Calu3 (cell line): ENCODE results near the gene RAB20. TPM values are rescaled to one million over a fixed set of nuclear protein-coding genes. Genes with fewer than 3 reads are reported as not detected.
A peak's percentile ranks its signal among the peaks of the same experiment; 100 is the strongest.

Source experiments
- BruUV-seq: library from RNA; stranded (reverse); fragments of 400-500 nt; replicated peaks from 2 replicates; lab custom pipeline; 2021; lab: Mats Ljungman, UMichigan
- CTCF ChIA-PET: fragments of 300-600 bp; sonication (Branson Sonifier 250); formaldehyde crosslinking; loops from one replicate; lab custom pipeline; 2022; ENCODE audit warnings: antibody characterized with exemption; lab: Charles Lee
- DNase-seq: peaks from one replicate; pipeline ENCODE4 v3.0.0; 2022
- H3K27ac Mint-ChIP-seq: one replicate; pipeline ENCODE4 v1.8.0; 2022; ENCODE audit warnings: mixed read lengths; ENCODE audit not compliant: unreplicated experiment
- H3K27me3 Mint-ChIP-seq: one replicate; pipeline ENCODE4 v1.8.0; 2022; ENCODE audit warnings: mixed read lengths; ENCODE audit not compliant: unreplicated experiment
- H3K36me3 Mint-ChIP-seq: one replicate; pipeline ENCODE4 v1.8.0; 2022; ENCODE audit warnings: mild to moderate bottlenecking, moderate library complexity, mixed read lengths; ENCODE audit not compliant: insufficient read depth, unreplicated experiment
- H3K4me1 Mint-ChIP-seq: one replicate; pipeline ENCODE4 v1.8.0; 2022; ENCODE audit warnings: mild to moderate bottlenecking, low read depth, mixed read lengths; ENCODE audit not compliant: unreplicated experiment
- H3K4me3 Mint-ChIP-seq: one replicate; pipeline ENCODE4 v1.8.0; 2022; ENCODE audit warnings: mild to moderate bottlenecking, low read depth, moderate library complexity, mixed read lengths; ENCODE audit not compliant: unreplicated experiment
- H3K9me3 Mint-ChIP-seq: one replicate; pipeline ENCODE4 v1.8.0; 2022; ENCODE audit warnings: low read depth, mixed read lengths; ENCODE audit not compliant: unreplicated experiment
- CTCF ChIP-seq: fragments of 200-600 bp; IDR thresholded peaks from one replicate; pipeline ENCODE4 v1.8.0; 2022; ENCODE audit warnings: antibody characterized with exemption; ENCODE audit not compliant: unreplicated experiment
- intact Hi-C: fragments of 100-400 bp; cut with micrococcal nuclease; formaldehyde crosslinking; loops from one replicate; pipeline ENCODE4 v1.10.0; 2022; ENCODE audit not compliant: unreplicated experiment
- total RNA-seq: library from RNA; stranded (reverse); gene quantifications from 2 replicates; pipeline ENCODE4 v1.2.3, GENCODE V29; 2022

RAB20 gene
- total RNA-seq, 1 experiment from 2014 or later = 9.7 TPM

DNA sequence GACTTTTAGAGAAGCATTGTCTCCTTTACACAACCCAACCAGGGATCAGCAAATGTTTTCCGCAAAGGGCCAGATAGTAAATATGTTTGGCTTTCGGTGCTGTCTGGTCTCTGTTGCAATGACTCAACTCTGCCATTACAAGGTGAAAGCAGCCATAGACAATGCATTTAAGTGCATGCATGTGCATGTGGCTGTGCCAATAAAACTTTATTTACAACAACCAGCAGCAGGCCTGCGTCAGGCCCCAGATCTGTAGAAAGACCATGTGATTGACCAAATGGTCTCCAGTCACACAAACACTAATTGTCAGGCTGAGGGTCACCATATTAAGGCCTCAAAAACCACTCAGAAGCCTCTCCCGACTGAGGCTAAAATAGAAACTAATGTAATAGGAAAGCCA, 8.1 kb downstream of the RAB20 start:
- Mint-ChIP-seq H3K36me3 (peaks cover 18% of the 10 kb centered on the region), H3K27me3 (no peaks in the 10 kb centered on the region), H3K4me3 (no peak overlapping the region), H3K4me1 (peaks cover 21% of the 10 kb centered on the region), H3K9me3 (no peaks in the 10 kb centered on the region), H3K27ac (no peak overlapping the region)
- no peak for DNase-seq
- TF ChIP-seq CTCF = no peak
- no TSS peak for BruUV-seq
- intact Hi-C loops = loop anchor here (10.0 kb wide), 2 partner anchors 49 to 99 kb away; no protein-coding TSS in a partner anchor
- CTCF ChIA-PET = no interaction called here

GRCh38 chr13:110552767-110553166, 8.8 kb downstream of the RAB20 start:
- Mint-ChIP-seq H3K36me3 (peaks cover 15% of the 10 kb centered on the region), H3K4me1 (peaks cover 21% of the 10 kb centered on the region), H3K4me3 (no peak overlapping the region), H3K27me3 (no peaks in the 10 kb centered on the region), H3K27ac (no peak overlapping the region), H3K9me3 (no peaks in the 10 kb centered on the region)
- CTCF ChIA-PET = no interaction called here
- no peak for TF ChIP-seq CTCF
- intact Hi-C loops = loop anchor here (10.0 kb wide), 2 partner anchors 48 to 98 kb away; no protein-coding TSS in a partner anchor
- no TSS peak for BruUV-seq
- DNase-seq = no peak

GRCh38 chr13:110551284-110551683, 10.2 kb downstream of the RAB20 start:
- CTCF ChIA-PET = interaction anchor here (0.6 kb wide), 1 partner anchor 26 kb away, joined by 4 read pairs; no protein-coding TSS in a partner anchor
- intact Hi-C loops = loop anchor here (10.0 kb wide), 2 partner anchors 46 to 96 kb away; no protein-coding TSS in a partner anchor
- H3K4me3 Mint-ChIP-seq = no peak overlapping the region
- TF ChIP-seq CTCF = no peak
- no peaks in the 10 kb centered on the region for H3K27me3 Mint-ChIP-seq
- BruUV-seq = no TSS peak
- no peak for DNase-seq
- H3K9me3 Mint-ChIP-seq = no peaks in the 10 kb centered on the region
- H3K36me3 Mint-ChIP-seq = peaks cover 15% of the 10 kb centered on the region
- peaks cover 13% of the 10 kb centered on the region for H3K4me1 Mint-ChIP-seq
- peak overlapping the region; percentile 36 for H3K27ac Mint-ChIP-seq

DNA sequence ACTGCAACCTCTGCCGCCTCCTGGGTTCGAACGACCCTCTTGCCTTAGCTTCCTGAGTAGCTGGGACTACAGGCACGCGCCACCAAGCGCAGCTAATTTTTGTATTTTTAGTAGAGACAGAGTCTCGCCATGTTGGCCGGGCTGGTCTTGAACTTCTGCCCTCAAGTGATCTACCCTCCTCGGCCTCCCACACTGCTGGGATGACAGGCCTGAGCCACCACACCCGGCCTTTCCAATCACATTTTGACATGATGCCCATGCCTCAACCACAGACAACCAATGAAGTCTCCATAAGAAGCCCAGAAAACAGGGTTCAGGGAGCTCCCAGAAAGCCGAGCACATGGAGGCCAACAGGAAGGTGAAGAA, 11.7 kb downstream of the RAB20 start:
- no TSS peak for BruUV-seq
- CTCF ChIA-PET = no interaction called here
- no peak for TF ChIP-seq CTCF
- Mint-ChIP-seq H3K27me3 (no peaks in the 10 kb centered on the region), H3K4me1 (no peaks in the 10 kb centered on the region), H3K9me3 (no peaks in the 10 kb centered on the region), H3K36me3 (peaks cover 7% of the 10 kb centered on the region), H3K27ac (no peak overlapping the region), H3K4me3 (no peak overlapping the region)
- intact Hi-C loops = loop anchor here (10.0 kb wide), 2 partner anchors 45 to 95 kb away; no protein-coding TSS in a partner anchor
- DNase-seq = no peak
